DMS153 treated with DMSO at 0.1 percent for 48 hours (cell line): ENCODE results near the gene PAK5.

Experiments used
- DNase-seq: peaks from one replicate; lab custom pipeline; 2025; ENCODE audit not compliant: unreplicated experiment; lab: John Stamatoyannopoulos, UW

The PAK5 gene

GRCh38 chr20:9792674-9793073 is 46.2 kb downstream of the PAK5 start:
- no peak for DNase-seq

- no peak for DNase-seq
These were observed 49.7 kb downstream of the PAK5 start for GRCh38 chr20:9789131-9789530.

GRCh38 chr20:9775176-9775575 is 63.7 kb downstream of the PAK5 start:
- DNase-seq = no peak

GRCh38 chr20:9769954-9770353 is 68.9 kb downstream of the PAK5 start:
- no peak for DNase-seq

- no peak for DNase-seq
These were observed 77.4 kb downstream of the PAK5 start for GRCh38 chr20:9761476-9761875.

DNA sequence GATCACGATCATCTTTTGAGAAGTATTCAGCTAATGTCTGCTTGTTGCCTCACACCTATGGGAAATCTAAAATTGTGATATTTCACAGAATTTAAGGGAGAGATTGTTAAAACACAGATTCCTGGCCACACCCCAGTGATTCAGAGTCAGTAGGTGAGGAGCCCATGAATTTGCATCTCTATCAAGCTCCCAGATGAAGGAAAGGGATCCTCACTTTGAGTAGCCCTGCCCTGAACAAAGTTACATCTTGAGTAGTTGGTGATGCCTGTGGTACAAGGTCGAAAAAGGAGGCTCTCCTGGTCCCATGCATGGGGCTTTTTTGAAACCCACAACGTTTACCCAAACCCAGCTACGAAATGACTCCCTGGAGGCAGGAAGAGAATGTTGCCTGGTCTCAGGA is 79.5 kb downstream of the PAK5 start:
- DNase-seq = no peak

GRCh38 chr20:9758752-9759151 is 80.1 kb downstream of the PAK5 start:
- no peak for DNase-seq

DNA sequence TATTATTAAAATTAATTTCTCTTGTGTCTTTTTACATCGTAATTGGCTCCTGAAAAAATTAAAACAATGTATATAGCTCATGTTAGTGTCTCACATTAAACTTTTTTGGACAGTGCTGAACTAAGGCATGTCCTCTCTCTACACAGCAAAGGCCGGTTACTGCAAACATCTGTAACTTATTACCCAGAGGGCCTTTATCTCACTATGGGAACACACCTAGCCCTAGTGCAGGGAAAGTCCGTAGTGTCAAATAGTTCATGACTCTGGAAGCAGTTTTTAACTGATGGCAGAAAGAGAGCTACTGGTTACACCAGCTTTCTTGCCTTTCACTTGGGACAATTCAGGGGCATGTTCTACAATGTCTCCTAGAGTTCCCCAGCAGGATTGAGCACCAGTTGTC is 82.2 kb downstream of the PAK5 start:
- no peak for DNase-seq

- no peak for DNase-seq
These were observed 83.6 kb downstream of the PAK5 start for GRCh38 chr20:9755301-9755700.

DNA sequence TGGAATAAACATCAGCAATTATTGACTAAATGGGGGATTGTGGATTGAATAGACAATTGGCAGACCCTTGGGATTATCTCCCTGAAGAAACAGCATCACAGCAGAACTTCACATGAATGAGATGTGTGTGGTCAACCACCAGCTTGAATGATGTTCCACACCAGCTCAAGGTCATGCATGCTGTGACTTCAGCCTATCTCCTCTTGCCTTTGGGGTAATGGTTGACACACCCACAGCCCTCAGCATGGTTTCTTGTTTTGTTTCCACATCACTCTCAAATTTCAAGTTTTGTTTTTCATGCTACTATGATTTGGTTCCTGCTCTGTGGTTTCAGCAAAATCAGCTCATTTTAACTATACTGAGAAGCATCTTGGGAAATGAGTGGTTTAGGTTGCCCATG is 94.3 kb downstream of the PAK5 start:
- no peak for DNase-seq

DNA sequence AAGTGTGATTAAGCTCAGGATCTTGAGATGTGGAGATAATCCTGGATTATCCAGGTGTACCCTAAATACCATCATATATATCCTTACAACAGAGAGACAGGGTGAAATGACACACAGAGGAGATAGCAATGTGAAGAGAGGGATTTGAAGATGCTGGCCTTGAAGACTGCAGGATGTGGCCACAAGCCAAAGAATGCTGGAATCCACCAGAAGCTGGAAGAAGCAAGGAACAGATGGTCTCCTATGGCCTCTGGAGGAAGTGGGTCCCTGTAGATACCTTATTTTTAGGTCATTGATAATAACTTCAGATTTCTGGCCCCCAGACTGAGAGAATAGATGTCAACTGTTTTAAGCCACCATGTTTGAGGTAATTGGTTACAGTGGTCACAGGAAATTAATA is 95.0 kb downstream of the PAK5 start:
- DNase-seq = no peak

DNA sequence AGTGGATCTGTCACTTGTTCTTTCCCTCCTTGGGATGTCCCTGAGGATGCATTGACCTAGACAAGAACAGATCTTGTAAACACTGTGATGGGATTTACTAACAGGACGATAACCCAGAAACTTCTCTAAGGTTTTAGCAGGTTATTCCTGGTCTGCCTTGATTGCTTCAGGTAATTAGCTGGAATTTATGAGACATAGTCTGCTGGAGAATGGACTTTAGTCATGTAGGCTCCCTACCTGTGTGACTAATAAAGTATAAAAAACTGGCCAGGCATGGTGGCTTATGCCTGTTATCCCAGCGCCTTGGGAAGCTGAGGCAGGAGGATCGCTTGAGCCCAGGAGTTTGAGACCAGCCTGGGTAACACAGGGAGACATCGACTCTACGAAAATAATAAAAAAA is 96.1 kb downstream of the PAK5 start:
- no peak for DNase-seq

DNA sequence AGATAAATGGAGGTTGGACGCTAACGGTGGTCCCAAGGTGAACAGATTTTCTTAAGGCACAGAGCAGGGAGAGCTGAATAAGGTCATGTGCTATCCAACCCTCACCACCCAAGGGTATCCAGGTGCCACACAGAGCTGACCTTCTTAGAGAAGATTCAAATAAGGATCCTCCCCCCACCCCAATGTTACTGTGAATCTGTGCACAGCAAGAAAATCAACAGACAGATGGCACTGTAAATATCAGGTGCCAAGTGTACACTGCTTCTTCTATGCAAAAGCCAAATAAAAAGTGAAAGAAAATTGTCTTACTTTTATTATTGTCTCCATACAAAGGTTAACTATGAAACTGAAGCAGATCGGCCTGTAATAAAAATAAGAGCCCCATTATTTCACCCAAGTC is 96.9 kb downstream of the PAK5 start:
- no peak for DNase-seq

- no peak for DNase-seq
These were observed 98.4 kb downstream of the PAK5 start for GRCh38 chr20:9740486-9740885.

DNA sequence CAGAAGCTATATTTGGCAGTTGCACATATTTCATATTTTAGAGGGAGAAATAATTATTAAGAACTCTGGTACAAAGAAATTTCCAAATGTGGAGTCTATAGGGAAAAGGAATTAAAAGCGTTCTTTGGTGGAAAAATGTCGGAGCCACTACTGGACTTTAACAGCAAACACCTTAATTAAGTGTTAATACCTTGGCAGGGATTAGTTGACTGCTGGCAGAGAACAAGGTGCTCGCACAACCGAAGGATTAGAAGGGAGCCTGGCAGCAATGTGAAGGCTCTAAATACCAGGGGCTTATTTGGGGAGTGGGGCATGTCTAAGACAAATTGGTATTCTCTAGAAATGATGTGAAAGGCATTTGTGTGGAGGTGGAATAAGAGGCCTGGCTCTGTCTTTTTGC is 98.9 kb downstream of the PAK5 start:
- DNase-seq = no peak

- DNase-seq = no peak
These were observed 102.5 kb downstream of the PAK5 start for GRCh38 chr20:9736373-9736772.

GRCh38 chr20:9723501-9724202 is 115.2 kb downstream of the PAK5 start:
- DNase-seq = no peak

DNA sequence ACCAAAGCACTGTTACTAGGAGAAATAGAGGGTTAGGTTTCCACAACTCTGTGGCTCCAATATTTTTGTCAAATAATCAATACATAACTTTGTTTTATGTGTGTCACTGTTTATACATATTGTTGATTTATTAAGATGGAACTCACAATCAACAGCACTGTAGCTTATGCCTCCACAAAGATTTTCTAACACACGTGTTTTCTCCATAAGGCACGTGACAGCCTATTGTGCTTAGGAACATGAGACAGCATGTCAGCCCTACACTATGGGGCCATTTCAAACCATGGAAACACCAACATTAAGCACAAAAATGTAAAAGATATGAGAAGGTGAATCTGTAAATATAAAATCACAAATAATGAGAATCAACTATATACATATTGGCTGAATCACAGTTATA is 127.0 kb downstream of the PAK5 start:
- DNase-seq = no peak

DNA sequence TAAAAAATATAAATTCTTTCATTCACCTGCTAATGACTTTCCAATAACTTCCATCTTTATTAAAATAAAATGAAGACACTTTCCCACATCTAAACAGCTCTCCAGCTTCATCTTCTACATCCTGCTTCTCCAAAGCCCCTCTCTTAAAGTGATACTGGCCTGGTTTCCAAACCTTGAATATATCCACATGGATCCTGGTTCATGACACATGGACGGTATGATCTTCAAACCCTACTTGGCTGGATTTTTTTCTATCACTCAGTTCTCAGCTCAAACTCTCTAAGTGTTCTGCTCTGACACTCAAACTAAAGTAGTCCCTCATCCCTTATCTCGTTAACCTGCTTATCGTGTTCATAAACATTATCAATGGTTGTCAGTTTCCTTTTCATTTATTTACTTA is 128.2 kb downstream of the PAK5 start:
- DNase-seq = no peak

DNA sequence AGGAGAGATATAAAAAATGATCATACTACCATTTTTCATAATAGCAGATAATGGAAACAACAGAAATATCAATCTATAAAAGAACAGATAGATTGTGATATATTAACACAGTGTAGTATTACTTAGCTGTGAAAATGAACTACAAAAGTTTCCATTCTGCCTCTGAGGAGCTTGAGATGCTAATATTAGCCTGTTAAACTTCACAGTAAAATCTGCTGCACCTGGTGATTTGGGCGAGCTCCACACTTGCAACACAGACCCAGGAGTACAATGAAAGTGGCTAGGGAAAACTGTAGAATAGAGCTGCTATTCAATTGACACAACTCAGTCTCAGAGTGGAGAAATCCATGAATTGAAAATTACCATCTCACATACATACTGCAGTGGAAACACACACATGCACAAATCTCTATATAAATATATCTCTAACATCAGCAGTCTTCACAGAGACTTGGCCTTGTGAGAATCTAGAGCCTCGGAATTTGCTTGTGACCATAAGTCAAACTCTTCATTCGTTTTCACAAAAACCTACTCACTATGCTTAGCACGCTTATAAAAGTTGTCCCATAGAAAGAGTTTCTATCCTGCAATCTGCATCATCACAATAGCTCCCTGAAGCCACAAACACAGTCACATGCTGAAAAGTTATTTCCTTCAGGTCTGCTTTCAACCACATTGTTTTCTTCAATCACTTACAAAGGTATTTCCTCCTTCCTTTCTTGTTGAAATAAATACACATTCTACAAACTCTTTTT is 133.0 kb downstream of the PAK5 start:
- no peak for DNase-seq

DNA sequence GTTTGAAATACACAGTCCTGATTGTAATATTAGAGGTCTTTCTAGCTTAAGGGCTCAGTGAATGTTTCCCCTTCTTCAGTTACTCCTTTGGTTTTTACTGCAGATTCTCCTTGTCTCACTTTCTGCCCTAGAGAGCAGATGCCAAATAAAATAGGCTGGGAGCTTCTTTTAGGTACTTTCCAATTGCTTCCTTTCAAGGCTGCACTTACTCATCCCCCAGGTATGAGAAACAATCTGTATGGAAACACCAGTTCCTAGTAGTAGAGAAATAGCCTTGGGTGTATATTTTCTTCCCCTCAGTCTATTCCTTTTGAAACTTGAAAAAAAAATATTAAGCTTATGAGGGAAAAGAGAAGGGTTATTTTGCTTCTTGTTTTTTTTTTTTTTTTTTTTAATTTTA is 139.7 kb downstream of the PAK5 start:
- no peak for DNase-seq

- DNase-seq = no peak
These were observed 149.8 kb downstream of the PAK5 start for GRCh38 chr20:9689041-9689440.

DNA sequence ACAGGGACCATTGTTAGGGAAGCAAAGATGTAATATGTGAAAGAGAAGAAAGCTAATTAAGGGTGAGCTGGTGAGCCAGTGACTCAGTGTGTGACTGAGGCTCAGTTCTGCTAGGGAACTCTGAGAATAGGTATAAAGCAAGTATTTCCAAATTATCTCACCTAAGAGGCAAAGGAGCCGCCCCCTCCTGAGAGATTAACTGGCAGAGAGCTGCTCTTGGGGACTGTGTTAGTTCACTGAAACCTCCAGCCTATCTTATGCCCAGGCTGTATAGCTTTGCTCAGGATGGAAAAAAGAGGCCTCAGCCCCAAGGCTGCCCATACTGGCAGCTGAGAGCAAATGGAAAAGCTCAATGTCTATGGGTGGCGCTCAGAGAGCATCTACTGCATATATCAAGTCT is 152.0 kb downstream of the PAK5 start:
- DNase-seq = no peak
